GM12891 (cell line): Measurements from ENCODE around the gene MAGI1.

Source experiments
- POLR2A ChIP-seq: IDR thresholded peaks from 2 replicates; pipeline ENCODE4 v1.6.1; 2011; ENCODE audit warnings: low read depth, low read length, control low read depth
- POLR2AphosphoS5 ChIP-seq: IDR thresholded peaks from 2 replicates; pipeline ENCODE4 v1.6.1; 2011; ENCODE audit warnings: low read depth, low read length, control low read depth
- POU2F2 ChIP-seq: IDR thresholded peaks from 2 replicates; pipeline ENCODE4 v1.6.1; 2011; ENCODE audit warnings: low read depth, mild to moderate bottlenecking, control low read depth, low read length, moderate library complexity

GRCh38 chr3:65559643-65560042 lies 479.1 kb downstream of the MAGI1 start:
- TF ChIP-seq POLR2AphosphoS5 = no peak
- no peak for TF ChIP-seq POLR2A
- no peak for TF ChIP-seq POU2F2
